SK-N-MC (cell line): Measurements from ENCODE around the gene LITAF.

Experiments
- DNase-seq: peaks from one replicate; pipeline ENCODE4 v3.0.0-alpha.2; 2011; ENCODE audit warnings: low read depth, low spot score
- H3K27ac ChIP-seq: fragments of 200-600 bp; sonication (generic); 2 replicates; pipeline ENCODE4 v1.5.1; 2016; ENCODE audit warnings: mixed run types
- H3K36me3 ChIP-seq: fragments of 200-600 bp; sonication (generic); 2 replicates; pipeline ENCODE4 v1.6.1; 2017; ENCODE audit warnings: antibody characterized with exemption, low read length, mixed read lengths; ENCODE audit not compliant: insufficient read depth
- H3K4me3 ChIP-seq: fragments of 200-600 bp; sonication (generic); 2 replicates; pipeline ENCODE4 v1.5.1; 2016
- H3K9ac ChIP-seq: fragments of 200-600 bp; sonication (generic); 2 replicates; pipeline ENCODE4 v1.8.0; 2017; ENCODE audit warnings: mixed run types, mixed read lengths; ENCODE audit not compliant: insufficient read length
- H3K9me3 ChIP-seq: fragments of 200-600 bp; sonication (generic); 2 replicates; pipeline ENCODE4 v1.6.1; 2017; ENCODE audit warnings: low read depth, mild to moderate bottlenecking, antibody characterized with exemption, low read length, moderate library complexity, mixed read lengths
- EZH2 ChIP-seq: fragments of 200-600 bp; sonication (generic); IDR thresholded peaks from one replicate; pipeline ENCODE4 v1.6.1; 2017; ENCODE audit warnings: antibody characterized with exemption
- FOXP2 ChIP-seq: optimal IDR thresholded peaks from 2 replicates; pipeline ENCODE3; 2011; ENCODE audit warnings: mild to moderate bottlenecking, moderate library complexity; ENCODE audit not compliant: insufficient read depth; ENCODE audit errors: extremely low read length, control extremely low read depth
- POLR2AphosphoS5 ChIP-seq: IDR thresholded peaks from 2 replicates; pipeline ENCODE4 v1.6.1; 2012; ENCODE audit warnings: mild to moderate bottlenecking, low read depth, low read length, borderline replicate concordance

Gene LITAF

GRCh38 chr16:11575223-11575589 lies 11.5 kb downstream of the LITAF start:
- no peaks in the 10 kb centered on the region for H3K36me3 ChIP-seq
- H3K9ac ChIP-seq: no peak overlapping the region
- no peak overlapping the region for H3K27ac ChIP-seq
- DNase-seq: no peak
- H3K4me3 ChIP-seq: no peak overlapping the region
- TF ChIP-seq EZH2: no peak
- TF ChIP-seq FOXP2: no peak
- no peak for TF ChIP-seq POLR2AphosphoS5
- no peaks in the 10 kb centered on the region for H3K9me3 ChIP-seq

- TF ChIP-seq EZH2 (no peak), FOXP2 (no peak), POLR2AphosphoS5 (no peak)
- H3K4me3 ChIP-seq: no peak overlapping the region
- DNase-seq: no peak
Measured at GRCh38 chr16:11572301-11572995, 14.3 kb downstream of the LITAF start.

GRCh38 chr16:11571549-11571948 lies 15.2 kb downstream of the LITAF start:
- H3K4me3 ChIP-seq: no peak overlapping the region
- H3K36me3 ChIP-seq: no peaks in the 10 kb centered on the region
- DNase-seq: no peak
- no peak overlapping the region for H3K27ac ChIP-seq
- H3K9ac ChIP-seq: no peak overlapping the region
- TF ChIP-seq FOXP2 (no peak), EZH2 (no peak), POLR2AphosphoS5 (no peak)
- H3K9me3 ChIP-seq: no peaks in the 10 kb centered on the region

More at GRCh38 chr16:11572301-11572995, 14.3 kb downstream of the LITAF start:
- no peaks in the 10 kb centered on the region for H3K36me3 ChIP-seq
- H3K9me3 ChIP-seq: no peaks in the 10 kb centered on the region
- H3K27ac ChIP-seq: no peak overlapping the region
- H3K9ac ChIP-seq: no peak overlapping the region

- no peaks in the 10 kb centered on the region for H3K9me3 ChIP-seq
- no peak overlapping the region for H3K9ac ChIP-seq
- DNase-seq: no peak
- no peaks in the 10 kb centered on the region for H3K36me3 ChIP-seq
- H3K27ac ChIP-seq: no peak overlapping the region
- no peak overlapping the region for H3K4me3 ChIP-seq
- no peak for TF ChIP-seq EZH2
- no peak for TF ChIP-seq POLR2AphosphoS5
- no peak for TF ChIP-seq FOXP2
Measured at GRCh38 chr16:11570806-11571205, 15.9 kb downstream of the LITAF start.

- H3K9ac ChIP-seq: no peak overlapping the region
- no peak for DNase-seq
Measured at GRCh38 chr16:11570258-11570657, 16.5 kb downstream of the LITAF start.

GRCh38 chr16:11566398-11566797 lies 20.3 kb downstream of the LITAF start:
- TF ChIP-seq FOXP2 (no peak), POLR2AphosphoS5 (no peak), EZH2 (no peak)
- no peaks in the 10 kb centered on the region for H3K9me3 ChIP-seq
- H3K9ac ChIP-seq: no peak overlapping the region
- H3K27ac ChIP-seq: no peak overlapping the region
- H3K36me3 ChIP-seq: no peaks in the 10 kb centered on the region
- no peak overlapping the region for H3K4me3 ChIP-seq
- no peak for DNase-seq

More at GRCh38 chr16:11570258-11570657, 16.5 kb downstream of the LITAF start:
- H3K9me3 ChIP-seq: no peaks in the 10 kb centered on the region
- H3K36me3 ChIP-seq: no peaks in the 10 kb centered on the region
- TF ChIP-seq POLR2AphosphoS5: no peak
- TF ChIP-seq FOXP2: no peak
- TF ChIP-seq EZH2: no peak
- no peak overlapping the region for H3K4me3 ChIP-seq
- H3K27ac ChIP-seq: no peak overlapping the region

GRCh38 chr16:11565665-11566064 lies 21.1 kb downstream of the LITAF start:
- H3K4me3 ChIP-seq: no peak overlapping the region
- no peak overlapping the region for H3K9ac ChIP-seq
- no peaks in the 10 kb centered on the region for H3K9me3 ChIP-seq
- no peak for TF ChIP-seq FOXP2
- TF ChIP-seq POLR2AphosphoS5: no peak
- TF ChIP-seq EZH2: no peak
- no peak overlapping the region for H3K27ac ChIP-seq
- no peak for DNase-seq
- no peaks in the 10 kb centered on the region for H3K36me3 ChIP-seq

- H3K9ac ChIP-seq: no peak overlapping the region
- DNase-seq: no peak
- no peak for TF ChIP-seq POLR2AphosphoS5
- H3K27ac ChIP-seq: no peak overlapping the region
- H3K9me3 ChIP-seq: no peaks in the 10 kb centered on the region
- H3K4me3 ChIP-seq: no peak overlapping the region
- H3K36me3 ChIP-seq: no peaks in the 10 kb centered on the region
Measured at GRCh38 chr16:11564046-11564926, 22.4 kb downstream of the LITAF start.

GRCh38 chr16:11563493-11564040 lies 23.2 kb downstream of the LITAF start:
- H3K36me3 ChIP-seq: no peaks in the 10 kb centered on the region
- no peak overlapping the region for H3K27ac ChIP-seq
- H3K9ac ChIP-seq: no peak overlapping the region
- TF ChIP-seq EZH2: no peak
- no peak for TF ChIP-seq POLR2AphosphoS5
- no peak for TF ChIP-seq FOXP2
- H3K9me3 ChIP-seq: no peaks in the 10 kb centered on the region
- no peak for DNase-seq
- H3K4me3 ChIP-seq: no peak overlapping the region
